Activated CD4-positive, CD25-positive, alpha-beta regulatory T cell treated with anti-CD3 and anti-CD28 coated beads, Interleukin-2, amount 50 U/mL, for 72 hours (primary cell): ENCODE measurements around the gene SEMA3E.
"Not testable (repeated sequence)": the region's sequence is repeated elsewhere in the genome, so short reads cannot be mapped to it uniquely, and the experiment has no call there.

Experiments
- DNase-seq: peaks from one replicate; pipeline ENCODE4 v3.0.0; 2021

The SEMA3E gene

DNA sequence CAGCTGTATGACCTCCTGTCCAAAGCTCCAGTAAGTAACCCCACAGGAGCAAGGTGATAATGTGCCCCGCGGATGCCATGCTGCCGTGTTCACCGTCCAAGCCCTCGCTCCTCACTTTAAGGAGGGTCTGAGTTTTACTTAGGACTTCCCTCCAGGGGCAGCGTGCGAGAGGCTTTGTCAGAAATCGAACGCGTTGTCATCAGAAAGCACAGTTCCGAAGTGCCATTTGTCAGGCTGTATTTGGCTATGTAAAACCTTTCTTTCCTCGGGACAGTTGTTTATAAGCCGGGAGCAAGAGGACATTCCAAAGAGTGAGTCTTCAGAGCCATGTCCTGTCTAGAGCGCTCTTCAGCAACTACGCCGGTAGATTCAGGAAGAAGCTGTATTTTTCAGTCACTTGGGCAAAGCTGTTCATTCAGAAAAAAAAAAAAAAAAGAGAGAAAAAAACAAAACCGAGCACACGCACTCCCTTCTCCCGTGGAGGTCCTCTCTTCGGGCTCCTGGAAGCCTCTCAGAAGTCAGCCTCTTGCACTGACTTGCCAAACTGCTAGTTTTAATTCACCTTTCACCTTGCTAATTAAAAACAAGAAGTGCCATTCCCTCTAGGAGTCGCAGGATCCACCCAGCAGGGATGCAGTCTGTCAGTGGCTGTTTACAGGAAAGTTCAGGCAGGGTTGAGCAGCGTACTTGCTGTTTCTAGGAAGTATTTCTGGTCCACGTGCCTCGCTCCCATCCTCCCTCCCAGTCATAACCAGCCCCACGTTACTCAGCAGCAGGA lies at the start of gene SEMA3E:
TSS of gene SEMA3E (minus strand) at position 676 of the 778 bp plus-strand sequence.
- no peak for DNase-seq

DNA sequence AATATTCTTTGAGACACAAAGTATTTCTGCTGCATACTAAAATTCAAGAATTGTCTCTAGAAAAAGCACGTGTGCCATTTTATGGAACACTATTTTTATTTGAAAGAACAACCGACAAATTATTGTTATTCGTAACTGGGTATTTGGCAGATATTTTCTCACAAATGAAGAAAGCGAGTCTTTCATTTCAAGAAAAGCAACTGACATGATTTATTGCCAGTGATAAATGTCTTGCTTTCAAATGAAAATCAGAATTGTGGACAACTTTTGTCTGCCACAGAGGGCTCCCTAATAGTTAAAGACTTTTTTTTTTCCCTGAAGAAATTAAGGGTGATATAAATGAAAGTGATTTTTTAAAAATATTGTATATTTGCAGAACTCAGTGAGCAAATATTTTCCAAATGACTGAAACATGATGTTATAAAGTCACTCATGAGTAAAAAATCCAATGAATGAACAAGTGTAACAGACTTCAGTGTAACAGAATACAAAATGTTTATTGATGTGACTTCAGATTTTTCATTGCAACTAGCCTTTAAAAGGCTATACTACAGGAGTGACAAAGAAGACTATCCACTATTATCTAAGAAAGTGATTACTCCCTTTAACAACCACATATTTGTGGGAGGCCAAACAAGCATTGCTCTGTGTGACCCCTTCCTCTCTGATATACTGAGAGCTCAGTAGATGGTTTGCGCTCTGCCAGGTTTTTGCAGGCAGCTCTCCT lies 49.0 kb upstream of the SEMA3E start:
- no peak for DNase-seq

DNA sequence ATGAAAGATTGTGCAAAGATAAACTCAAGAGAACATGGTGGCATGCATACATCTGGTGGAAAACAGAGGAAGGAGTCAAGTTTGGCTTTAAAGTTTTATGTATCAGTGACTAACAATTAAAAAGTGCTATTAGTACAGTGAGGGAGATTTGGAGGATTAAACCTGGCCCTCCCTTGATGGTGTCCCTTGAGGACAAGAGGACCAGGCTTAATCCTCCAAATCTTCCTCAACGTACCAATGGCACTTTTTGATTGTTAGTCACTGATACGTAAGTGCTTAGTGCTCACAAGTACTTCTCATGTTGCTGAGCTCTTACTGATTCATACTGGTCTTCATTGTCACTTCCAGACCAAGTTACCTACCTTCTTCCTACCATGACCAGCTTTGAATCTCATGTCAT lies 47.2 kb upstream of the SEMA3E start:
- no peak for DNase-seq

DNA sequence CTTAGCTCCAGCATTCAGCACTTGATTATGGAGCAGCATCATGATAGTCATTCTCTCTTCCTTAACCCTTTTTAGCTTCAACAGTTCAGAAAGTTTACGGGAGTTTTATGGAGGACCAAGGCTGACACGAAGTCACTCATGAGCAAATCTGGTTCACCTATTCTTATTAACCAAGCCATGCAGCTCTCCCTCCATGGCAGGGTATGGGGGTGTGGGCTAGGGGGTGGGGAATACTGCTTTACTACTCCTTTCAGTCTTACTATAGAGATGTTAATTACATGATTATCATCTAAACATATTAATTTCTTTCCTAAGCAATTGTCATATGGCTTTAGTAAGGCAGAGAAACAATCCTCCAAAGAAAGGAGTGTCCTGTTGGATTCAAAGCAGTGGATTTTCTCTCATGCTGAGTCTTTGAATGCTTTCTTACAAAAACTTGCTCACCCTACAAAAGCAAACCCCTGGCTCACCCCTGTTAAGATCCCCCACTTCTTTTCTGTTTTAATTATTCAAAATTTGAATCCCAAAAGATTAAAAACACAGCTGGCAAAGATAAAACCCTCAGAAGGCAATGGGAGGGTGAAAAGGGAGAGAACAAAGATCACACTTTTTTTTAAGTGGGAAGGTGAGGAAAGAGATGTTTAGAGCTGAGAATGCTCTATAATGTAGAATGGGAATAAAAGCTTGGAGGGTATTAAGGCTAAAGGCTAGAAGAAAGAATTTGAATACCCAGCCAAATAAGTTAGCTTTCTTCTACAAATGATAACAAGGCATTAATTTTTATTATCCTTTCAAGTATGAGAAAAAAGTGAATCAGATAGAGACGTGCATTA lies 46.4 kb upstream of the SEMA3E start:
- DNase-seq: no peak

DNA sequence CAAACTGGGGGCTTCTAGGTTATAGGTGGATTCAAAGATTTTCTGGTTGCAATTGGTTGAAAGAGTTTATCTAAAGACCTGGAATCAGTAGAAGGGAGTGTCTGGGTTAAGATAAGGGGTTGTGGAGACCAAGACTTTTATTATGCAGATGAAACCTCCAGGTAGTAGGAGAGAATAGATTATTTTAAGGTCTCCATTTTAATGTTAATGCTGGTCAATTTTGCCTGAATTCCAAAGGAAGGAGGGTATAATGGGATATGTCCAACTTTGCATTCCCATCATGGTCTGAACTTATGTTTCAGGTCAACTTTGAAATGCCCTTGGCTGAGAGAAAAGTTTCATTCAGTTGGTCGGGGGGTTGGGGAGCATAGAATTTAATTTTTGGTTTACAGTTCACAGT lies 44.3 kb upstream of the SEMA3E start:
- no peak for DNase-seq

DNA sequence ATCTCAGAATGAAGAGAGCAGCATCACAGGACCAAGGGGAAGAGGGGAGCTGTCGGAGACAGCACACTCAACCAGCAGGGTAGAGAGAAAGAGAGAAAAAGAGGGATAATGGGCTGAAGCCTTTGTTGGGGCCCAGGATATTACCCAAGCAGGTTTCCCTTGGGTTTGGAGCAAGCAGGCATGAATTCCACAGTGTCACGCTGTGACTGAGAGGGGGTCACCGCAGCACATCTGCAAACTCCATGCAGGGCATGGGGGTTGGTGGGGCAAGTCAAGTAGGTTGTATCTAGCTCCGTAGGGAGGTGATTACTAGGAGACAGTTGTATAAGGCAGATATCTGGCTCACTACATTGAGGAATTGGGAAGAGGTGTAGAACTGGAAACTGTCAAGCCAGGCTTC lies 42.2 kb upstream of the SEMA3E start:
- no peak for DNase-seq

DNA sequence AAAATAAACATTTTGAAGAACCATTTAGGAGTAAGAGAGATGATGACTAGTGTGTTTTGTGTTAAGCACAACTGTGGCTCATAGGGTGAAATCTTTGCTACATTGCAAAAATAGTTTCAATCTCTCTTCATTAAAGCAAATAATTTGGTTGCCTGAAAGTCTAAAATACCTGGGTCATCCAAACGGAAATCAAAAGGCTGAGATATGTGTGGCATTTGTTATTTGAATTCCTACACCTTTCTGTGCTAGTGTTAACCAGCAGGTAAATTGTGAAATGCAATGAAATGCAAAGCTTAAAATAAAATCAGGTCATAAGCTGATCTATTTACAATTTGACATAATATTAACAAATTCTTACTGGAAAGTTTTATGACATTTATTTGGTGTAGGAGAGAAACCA lies 40.9 kb upstream of the SEMA3E start:
- DNase-seq: no peak

DNA sequence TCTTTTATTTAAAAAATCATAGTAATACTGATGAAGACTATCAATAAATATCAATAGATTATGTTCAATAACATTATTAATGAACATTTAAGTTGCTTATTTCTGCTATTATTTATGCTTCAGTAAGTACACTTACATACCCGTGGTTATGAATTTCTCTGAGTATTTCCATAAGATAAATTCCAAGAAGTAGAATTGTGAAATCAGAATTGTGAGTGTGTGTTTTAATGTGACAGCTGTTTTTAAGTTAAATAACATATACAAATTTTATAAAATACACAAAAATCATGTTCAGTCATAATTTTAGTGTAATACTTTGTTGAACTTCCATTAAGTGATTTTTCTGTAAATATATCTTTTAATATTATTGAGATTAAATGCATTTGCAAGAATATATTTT lies 37.5 kb upstream of the SEMA3E start:
- no peak for DNase-seq

DNA sequence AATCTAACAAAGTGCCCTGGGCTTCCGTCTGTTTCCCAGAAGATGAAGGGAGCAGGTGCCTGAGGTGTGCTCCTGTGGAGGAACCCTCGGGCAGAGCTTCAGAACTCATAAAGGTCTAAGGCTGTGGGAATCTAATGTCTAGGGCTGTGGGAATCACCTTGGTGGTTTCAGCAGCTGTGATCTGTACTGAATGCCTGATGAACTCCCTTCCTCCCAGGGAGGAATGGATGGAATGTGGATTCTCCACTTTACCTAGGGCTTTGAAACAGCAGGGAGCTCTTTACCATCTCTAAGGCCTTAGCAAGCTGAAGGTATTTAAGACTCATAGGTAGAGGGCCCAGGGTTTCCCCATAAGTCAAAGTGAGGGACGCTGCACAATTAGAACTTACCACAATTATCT lies 36.0 kb upstream of the SEMA3E start:
- no peak for DNase-seq

DNA sequence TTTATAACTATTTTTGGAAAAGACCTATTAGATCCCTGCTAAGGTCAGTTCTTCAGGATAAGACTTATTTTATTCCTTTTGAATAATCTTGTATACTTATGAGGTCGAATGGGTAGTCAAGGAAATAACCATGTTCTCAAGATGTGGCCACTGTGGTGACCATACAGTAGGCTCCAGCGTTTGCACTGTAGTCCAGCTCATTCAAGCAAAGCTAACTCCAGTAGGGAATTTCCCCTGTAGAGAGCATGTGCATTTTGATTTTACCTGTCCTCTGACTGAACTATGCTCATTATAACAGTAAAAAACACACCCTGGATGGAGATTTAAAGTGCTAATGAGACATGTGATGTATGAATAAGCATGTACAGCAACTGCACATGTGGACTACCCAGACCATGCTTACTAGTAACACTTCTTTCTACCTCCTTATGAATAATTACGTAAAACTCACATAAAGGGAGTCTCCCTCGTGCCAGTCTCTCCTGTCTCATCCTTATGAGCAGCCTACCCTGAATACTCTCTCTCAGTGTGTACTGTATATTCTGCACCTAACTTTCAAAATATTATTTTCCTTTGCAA lies 32.4 kb upstream of the SEMA3E start:
- DNase-seq: no peak

DNA sequence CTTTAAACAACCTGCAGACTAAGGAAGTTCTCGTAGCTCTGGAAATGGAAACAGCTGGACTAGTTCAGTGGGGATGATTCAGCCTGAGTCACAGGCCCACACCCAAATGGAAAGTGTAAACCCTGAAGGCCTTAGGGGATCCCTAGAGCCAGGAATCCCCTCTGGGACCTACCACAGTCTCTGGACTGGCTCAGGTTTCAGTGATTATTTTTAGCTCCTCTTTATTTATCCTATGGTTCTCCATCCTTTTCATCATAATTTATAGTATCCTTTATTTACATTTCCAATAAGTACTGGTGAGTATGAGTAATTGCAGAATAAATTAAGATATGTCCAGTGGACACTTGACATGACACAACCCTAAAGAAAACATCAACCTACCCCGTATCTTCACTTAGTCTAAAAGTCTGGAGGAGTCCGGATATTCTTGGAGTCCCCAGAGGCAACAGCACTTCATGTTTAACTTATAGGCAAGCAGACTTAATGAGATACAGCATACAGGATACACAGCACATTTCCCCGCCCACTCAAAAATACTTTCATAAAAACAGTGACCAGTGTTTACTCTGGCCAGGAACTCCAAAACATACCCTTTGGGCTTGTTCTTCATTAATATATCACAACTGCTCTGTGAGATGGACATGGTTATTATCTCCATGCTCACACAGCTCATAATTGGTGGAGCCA lies 28.4 kb upstream of the SEMA3E start:
- DNase-seq: no peak

DNA sequence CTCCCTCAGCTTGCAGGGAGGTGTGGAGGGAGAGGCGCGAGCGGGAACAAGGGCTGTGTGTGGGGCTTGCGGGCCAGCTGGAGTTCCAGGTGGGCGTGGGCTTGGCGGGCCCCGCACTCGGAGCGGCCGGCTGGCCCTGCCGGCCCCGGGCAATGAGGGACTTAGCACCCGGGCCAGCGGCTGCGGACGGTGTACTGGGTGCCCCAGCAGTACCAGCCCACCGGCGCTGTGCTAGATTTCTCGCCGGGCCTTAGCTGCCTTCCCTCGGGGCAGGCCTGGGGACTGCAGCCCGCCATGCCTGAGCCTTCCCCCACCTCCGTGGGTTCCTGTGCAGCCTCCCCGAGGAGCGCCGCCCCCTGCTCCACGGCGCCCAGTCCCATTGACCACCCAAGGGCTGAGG lies 24.4 kb upstream of the SEMA3E start:
- DNase-seq: not testable (repeated sequence)

DNA sequence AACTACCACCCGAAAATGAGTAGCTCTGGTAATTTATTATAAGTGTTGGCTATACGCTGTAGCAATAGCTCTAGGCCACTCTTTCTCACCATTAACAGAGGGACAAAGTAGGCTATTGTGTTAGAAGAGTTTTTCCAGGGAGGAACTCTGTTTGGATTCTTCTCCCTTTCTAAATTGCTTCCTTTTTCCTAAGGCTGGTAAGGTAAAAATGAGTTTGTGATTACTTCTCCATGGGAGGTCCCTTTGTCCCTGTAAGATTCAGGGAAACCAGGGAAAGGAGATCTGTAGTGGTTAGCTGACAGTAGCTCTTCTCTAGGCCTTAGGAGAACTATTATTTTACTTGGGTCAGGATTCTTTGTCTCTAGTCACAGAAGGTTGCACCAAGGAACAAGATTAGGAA lies 23.2 kb upstream of the SEMA3E start:
- DNase-seq: no peak

DNA sequence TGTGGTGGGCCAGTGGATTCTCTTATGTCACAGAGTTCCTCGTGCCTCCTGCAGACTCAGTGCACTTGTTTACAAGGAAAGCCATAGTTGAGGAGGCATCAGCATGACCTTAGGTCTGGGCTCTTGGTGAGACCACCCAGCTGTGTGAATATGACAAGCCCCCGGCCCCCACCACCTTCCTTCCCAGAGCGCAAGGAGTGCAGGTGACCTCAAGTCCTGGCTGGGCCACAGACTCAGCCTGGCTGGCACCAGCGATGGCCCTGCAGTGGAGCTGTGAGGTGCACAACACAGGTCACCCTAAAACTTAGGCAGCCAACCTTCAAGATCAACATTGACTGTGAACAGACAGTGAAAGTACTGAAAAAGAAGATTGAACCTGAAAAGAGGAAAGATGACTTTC lies 14.2 kb upstream of the SEMA3E start:
- no peak for DNase-seq

DNA sequence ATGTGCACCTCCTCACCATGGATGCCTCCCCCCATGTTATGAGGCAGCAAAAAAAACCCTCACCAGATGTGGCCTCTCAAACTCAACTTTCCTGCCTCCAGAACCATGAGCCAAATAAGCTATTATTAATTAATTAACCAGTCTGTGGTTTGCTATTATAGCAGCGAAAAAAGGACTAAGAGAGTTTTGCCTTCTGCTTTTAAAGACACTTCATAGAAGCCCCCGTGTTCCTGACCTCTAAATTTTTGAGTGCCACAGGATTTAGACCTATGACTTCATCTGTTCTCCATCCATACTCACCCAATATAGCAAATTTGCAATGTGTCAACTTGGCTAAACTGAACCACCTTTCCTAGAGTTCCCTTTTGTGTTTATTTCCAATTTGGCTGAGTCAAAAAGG lies 9.2 kb upstream of the SEMA3E start:
- no peak for DNase-seq

DNA sequence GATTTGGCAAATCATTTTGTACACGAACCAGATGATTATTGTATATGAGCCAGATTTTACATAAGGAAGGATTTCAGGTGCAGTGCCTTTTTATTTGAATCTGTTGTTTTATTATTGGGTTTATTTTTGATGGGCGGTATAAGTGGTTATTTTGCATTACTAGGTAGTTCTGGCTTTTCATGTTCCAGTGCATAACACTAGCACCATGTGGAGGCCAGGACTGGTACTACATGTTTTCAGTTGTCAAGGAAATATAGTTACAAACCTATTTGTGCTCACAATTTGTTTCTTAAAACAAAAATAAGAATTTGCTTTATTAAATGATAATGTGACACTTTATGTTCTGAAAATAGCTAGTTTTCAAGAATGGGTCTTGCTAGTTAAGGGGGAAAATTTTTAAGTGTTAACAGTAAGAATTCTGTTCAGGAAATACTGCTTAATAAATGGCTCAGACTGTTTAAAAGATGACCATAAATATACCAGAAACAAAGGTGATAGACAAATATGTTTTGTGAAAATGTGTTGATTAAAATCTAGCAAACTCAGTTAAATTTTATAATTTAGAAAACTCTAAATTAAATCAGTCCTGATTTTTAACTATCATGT lies 7.1 kb upstream of the SEMA3E start:
- no peak for DNase-seq

DNA sequence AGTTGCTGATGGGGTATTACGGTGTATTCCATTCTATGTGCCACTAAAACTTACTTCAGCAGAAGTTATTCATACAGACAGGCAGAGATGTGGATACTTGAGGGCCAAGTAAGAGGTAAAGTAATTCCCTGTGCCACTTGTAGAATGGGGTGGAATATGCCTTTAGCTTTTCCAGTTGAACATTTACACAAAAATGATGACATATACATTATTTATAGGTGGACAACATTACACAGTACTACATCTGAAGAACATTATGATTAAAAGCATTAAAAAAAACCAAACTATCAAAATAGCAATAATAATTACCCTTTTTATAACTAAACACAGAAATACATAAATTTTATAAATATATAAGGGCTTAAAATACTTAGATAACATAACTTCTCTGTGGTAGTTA lies 3.5 kb upstream of the SEMA3E start:
- no peak for DNase-seq

DNA sequence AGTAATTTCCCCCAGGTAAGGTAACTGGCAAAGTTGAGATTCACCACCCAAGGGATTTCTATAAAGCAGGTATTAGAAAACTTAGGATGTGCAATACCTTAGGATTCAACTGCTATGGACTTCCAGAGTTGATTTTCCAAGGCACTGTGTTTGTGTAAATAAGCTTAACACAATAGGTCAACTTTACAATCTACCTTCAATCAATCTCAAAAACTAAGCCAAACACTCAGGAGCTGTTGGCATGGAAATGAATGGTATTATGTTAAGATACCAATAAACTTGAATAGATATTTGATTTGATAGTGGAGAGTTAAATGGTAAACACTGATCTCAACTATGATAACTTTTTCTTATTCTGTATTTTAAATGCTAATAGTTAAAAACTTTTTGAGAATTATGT lies 762 bp upstream of the SEMA3E start:
- no peak for DNase-seq

DNA sequence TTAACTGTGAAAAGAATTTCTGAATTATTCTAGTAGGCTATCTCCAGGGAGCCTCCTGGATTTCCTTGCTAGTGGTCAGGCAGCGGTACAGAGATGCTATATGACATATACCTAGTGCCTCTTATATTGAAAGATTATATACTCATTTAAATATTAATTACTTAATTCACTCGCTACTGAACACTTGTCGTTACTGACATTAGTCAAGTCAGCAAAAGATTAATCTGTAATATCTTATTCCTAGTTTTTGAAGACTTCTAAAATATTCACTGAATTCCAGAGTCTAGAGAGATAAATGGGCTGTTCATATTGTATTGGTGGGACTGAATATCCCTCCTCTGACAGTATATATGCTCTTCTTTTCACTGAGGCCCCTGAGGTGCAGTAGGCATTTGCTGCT lies 2.9 kb downstream of the SEMA3E start:
- DNase-seq: no peak

DNA sequence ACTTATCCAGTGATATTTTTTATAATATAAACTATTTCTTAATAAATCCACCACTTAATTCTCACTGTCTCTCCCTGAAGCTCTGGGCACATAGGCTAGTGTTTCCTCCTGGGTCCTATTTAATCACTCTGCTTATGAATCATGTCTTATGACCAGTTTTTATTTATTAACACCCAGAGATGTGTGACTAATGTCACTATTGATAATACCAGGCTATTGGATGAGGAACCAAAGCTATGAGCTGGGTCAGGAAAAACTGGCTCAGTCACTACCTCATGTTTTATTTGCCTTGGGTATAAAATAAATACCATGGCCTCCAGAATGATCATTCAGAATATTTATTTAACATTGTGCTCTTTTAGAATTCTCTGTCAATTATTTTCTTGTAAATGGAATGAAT lies 5.2 kb downstream of the SEMA3E start:
- no peak for DNase-seq

DNA sequence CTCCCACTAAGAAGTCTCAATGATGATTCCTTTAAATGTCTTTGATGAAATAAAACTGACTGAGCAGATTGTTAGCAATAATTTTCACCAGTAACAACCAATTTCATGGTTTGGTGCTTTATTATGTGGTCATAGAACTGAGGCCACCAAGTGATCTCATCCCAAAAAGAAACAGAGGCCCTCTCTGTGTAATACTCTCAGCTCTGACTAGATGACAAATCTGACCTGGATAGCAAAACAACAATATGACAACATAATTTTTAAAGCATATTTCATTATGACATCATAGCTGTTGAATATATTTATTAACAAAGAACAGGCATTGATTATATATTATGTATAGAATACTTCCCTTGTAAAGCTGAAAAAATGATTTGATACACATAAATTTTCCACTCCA lies 5.9 kb downstream of the SEMA3E start:
- DNase-seq: no peak
